ENCODE measurements around the gene IGSF9.
"Not testable (repeated sequence)": the region's sequence is repeated elsewhere in the genome, so short reads cannot be mapped to it uniquely, and the experiment has no call there.

DNA sequence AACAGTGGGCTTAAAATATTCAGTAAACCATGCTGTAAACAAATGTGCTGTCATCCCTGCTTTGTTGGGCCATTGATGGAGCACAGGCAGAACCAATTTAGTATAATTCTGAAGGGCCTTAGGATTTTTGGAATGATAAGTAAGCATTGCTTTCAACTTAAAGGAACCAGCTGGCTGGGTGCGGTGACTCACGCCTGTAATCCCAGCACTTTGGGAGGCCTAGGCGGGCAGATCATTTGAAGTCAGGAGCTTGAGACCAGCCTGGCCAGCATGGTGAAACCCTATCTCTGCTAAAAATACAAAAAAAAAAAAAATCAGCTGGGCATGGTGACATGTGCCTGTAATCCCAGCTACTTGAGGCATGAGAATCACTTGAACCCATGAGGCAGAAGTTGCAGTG is 41.4 kb downstream of the IGSF9 start:
- not testable (repeated sequence) for TF ChIP-seq EZH2 (IDR thresholded peaks at IDR 0.05; ENCODE audit: insufficient read depth, low read length)
- TF ChIP-seq, protein P1, sequence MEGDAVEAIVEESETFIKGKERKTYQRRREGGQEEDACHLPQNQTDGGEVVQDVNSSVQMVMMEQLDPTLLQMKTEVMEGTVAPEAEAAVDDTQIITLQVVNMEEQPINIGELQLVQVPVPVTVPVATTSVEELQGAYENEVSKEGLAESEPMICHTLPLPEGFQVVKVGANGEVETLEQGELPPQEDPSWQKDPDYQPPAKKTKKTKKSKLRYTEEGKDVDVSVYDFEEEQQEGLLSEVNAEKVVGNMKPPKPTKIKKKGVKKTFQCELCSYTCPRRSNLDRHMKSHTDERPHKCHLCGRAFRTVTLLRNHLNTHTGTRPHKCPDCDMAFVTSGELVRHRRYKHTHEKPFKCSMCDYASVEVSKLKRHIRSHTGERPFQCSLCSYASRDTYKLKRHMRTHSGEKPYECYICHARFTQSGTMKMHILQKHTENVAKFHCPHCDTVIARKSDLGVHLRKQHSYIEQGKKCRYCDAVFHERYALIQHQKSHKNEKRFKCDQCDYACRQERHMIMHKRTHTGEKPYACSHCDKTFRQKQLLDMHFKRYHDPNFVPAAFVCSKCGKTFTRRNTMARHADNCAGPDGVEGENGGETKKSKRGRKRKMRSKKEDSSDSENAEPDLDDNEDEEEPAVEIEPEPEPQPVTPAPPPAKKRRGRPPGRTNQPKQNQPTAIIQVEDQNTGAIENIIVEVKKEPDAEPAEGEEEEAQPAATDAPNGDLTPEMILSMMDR (IDR thresholded peaks at IDR 0.05; ENCODE audit: insufficient read depth, low read depth, low read length), result not testable (repeated sequence)
